HG02798 (cell line): ENCODE measurements around the gene ELF3.
A peak's percentile ranks its signal among the peaks of the same experiment; 100 is the strongest.
"Not testable (repeated sequence)": the region's sequence is repeated elsewhere in the genome, so short reads cannot be mapped to it uniquely, and the experiment has no call there.

ENCODE experiments used
- ATAC-seq: cut with Tn5 transposase; IDR thresholded peaks from one replicate; pipeline ENCODE4 v1.9.1; 2021; ENCODE audit warnings: mild to moderate bottlenecking; ENCODE audit not compliant: unreplicated experiment, poor library complexity

ELF3 gene

DNA sequence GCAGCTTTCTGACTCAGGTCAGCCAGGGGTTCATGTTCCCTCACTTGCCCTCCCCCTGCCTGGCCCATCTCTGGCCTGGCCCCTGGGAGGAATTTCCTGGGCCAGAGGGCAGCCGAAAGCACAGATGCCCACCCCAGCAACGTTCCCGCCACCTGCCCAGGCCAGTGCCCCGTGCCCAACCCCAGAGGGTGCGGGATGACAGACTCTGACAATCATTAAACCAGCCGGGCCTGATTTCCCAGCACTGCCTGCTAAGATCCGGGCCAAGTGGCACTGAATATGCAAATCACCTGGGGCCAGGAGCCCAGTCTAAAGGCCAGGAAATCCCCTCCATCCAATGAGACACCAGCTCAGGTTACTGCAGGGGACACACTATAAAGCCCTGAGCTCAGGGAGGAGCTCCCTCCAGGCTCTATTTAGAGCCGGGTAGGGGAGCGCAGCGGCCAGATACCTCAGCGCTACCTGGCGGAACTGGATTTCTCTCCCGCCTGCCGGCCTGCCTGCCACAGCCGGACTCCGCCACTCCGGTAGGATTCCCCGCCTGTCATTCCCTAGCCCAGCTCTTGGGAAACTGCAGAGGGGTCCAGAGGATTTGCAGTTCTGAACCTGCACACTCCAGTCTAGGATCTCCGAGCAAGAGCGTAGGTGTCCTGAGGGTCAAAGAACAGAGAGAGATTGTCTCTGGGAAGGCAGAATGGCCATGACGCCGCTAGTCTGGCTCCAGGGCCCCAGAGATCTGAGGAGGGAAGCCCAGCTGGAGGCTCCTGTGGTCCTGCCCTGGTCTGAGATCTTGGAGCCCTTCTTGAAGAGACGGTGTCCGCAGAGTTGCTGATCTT, at the start of gene ELF3:
TSS of gene ELF3 (plus strand) at position 408 of the 836 bp plus-strand sequence. CDS start 550 bp downstream, outside the sequence.
- peak; percentile 84 for ATAC-seq

GRCh38 chr1:201962382-201962781, 48.0 kb upstream of the ELF3 start:
- not testable (repeated sequence) for ATAC-seq

- no peak for ATAC-seq
Measured at GRCh38 chr1:201964261-201964660, 46.1 kb upstream of the ELF3 start.

DNA sequence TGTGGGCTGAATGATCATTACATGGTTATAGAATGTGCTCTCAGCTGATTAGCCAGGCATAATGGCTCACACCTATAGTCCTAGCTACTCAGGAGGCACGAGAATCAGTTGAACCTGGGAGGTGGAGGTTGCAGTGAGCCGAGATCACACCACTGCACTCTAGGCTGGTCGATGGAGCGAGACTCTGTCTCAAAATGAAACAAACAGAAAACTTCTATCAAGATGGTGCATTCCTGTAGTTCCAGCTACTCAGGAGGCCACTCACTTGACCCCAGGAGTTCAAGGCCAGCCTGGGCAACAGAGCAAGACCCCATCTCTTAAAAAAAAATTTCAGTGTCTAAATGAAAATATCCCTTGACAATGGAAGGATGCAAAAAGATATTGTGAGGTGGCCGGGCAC, 44.2 kb upstream of the ELF3 start:
- no peak for ATAC-seq

- ATAC-seq = no peak
Measured at GRCh38 chr1:201968202-201968925, 42.0 kb upstream of the ELF3 start.

- no peak for ATAC-seq
Measured at GRCh38 chr1:201970334-201971159, 39.8 kb upstream of the ELF3 start.

GRCh38 chr1:201982082-201982622, 28.2 kb upstream of the ELF3 start:
- peak; percentile 27 for ATAC-seq

DNA sequence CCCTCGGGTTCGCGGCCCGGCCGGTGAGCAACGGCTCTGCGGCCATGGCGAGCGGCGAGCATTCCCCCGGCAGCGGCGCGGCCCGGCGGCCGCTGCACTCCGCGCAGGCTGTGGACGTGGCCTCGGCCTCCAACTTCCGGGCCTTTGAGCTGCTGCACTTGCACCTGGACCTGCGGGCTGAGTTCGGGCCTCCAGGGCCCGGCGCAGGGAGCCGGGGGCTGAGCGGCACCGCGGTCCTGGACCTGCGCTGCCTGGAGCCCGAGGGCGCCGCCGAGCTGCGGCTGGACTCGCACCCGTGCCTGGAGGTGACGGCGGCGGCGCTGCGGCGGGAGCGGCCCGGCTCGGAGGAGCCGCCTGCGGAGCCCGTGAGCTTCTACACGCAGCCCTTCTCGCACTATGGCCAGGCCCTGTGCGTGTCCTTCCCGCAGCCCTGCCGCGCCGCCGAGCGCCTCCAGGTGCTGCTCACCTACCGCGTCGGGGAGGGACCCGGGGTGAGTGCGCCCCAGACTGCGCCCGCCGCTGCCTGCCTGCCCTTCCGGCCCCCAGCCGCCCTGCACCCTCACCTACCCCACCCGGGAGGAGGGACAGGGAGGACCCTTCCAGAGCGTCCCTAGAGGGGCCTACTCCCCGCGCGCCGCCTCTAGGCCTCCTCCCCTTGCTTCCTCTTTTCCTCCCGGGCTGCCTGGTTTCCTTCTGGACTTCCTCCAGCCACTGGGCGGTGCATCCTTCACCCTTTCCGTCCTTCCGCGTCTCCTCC, 27.6 kb upstream of the ELF3 start, which contains the start of gene RNPEP:
TSS of gene RNPEP (plus strand) at position 26 of the 757 bp plus-strand sequence. CDS start at position 45, 19 bp downstream.
- ATAC-seq = peak; percentile 83

DNA sequence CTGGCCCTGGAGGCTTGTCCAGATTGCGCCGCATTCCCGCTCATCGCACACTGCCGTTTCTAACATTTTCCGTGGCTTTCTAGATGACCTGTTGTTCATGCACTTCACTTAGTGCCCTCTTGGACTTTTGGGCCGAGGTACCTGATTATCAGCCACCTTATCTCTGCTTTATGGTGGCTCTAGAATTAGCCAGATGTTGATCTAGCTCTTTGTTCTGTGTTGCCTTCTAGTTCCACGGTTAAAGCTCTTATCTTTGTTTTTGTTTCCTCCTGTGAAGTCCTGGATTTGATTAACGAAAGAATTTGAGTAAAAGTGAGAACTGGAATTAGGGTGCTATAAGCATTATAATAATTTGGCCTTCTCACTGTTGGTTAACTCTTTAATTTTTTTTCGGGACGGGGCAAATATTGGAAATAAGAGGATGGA, 27.0 kb upstream of the ELF3 start:
- no peak for ATAC-seq

DNA sequence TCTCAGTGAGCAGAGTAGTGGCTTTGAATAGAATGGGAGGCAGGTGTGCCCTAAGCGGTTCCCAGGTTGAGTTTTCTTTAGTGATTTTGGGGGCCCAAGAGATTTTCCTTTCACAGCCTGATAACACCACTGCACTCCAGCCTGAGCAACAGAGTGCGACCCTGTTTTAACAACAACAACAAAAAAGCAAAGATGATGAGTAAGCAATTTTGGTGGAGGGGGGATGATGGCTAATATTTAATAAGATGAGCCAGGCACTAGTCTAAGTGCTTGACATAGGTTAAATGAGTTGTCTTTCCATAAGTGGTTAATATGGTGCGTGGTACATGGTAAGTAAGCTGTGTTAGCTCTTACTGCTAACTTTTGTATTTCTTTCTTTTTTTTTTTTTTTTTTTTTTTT, 25.9 kb upstream of the ELF3 start:
- no peak for ATAC-seq

DNA sequence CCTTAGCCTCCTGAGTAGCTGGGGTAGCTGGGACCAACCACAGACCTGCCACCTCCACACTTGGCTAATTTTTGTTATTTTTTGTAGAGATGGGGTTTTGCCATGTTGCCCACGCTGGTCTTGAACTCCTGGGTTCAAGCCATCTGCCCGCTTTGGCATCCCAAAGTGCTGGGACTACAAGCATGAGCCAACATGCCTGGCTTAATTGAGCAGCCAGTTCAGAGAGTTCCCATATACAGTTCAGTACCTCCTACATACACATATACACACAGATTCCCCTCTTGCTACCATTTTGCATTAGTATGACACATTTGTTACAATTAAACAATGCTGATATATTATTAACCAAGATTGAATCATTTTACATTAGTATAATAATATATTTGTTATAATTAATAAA, 25.0 kb upstream of the ELF3 start:
- ATAC-seq = no peak

GRCh38 chr1:201988601-201989000, 21.8 kb upstream of the ELF3 start:
- no peak for ATAC-seq

DNA sequence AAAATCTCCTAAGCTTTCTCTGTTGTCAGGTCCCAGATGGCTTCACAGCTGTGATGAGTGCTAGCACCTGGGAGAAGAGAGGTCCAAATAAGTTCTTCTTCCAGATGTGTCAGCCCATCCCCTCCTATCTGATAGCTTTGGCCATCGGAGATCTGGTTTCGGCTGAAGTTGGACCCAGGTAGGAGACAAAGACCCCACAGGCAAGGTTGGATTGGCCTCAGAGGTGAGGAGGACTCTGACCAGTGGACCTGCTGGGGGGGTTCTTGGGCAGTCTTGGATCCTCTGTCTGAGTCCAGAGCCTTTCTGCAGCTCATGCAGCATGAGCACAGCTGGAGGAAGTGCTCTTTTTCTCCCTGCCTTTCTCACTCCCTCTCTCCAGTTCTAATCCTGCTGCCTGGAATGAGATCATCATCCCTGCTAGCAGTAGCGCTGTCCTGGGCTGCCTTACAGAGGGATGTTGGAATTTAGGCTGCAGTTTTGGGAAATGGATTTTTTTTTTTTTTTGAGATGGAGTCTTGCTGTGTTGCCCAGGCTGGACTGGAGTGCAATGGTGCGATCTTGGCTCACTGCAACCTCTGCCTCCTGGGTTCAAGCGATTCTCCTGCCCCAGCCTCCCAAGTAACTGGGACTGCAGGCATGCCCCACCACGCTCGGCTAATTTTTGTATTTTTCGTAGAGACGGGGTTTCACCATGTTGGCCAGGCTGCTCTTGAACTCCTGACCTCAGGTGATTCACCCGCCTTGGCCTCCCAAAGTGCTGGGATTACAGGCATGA, 20.8 kb upstream of the ELF3 start:
- ATAC-seq = no peak

GRCh38 chr1:201990427-201990826, 20.0 kb upstream of the ELF3 start:
- ATAC-seq = no peak

GRCh38 chr1:201999625-202000238, 10.7 kb upstream of the ELF3 start:
- ATAC-seq = no peak

DNA sequence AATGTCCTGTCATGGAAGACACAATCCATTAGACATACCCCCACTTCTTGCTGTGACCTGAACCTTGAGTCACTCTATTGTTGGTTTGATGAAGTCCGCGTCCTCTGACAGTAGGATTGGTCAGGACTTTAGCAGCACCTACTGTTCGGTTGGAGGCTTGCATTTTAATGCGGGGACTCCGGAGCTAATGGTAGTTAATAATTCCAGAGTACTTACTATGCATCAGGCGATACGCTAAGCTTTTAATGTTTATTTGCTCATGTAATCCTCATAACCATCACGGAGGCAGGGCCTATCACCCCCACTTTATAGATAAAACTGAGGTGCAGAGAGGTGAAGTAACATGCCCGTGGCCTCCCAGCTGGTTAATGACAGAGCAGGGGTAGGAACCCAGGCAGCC, 7.9 kb upstream of the ELF3 start:
- ATAC-seq = no peak

- ATAC-seq = no peak
Measured at GRCh38 chr1:202004711-202005110, 5.7 kb upstream of the ELF3 start.

DNA sequence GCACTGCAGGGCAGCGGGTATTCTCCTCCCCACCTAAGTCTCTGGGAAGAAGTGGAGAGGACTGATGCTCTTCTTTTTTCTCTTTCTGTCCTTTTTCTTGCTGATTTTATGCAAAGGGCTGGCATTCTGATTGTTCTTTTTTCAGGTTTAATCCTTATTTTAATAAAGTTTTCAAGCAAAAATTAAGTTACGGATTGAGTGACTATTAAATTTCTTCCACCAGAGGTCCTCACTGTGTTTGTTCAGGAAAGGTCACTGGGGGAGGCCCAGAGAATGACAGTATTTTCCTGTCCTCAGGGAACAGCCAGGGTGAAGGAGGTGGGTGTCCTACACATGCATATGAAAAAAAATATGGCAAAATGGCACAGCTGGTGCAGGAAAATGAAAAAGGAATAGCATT, 4.4 kb upstream of the ELF3 start:
- ATAC-seq = no peak
